GM12892 (cell line): ENCODE results near the gene DOK7.

ENCODE experiments used
- POLR2A ChIP-seq: IDR thresholded peaks from 2 replicates; pipeline ENCODE4 v1.6.1; 2011; ENCODE audit warnings: low read depth, low read length, control low read depth
- POLR2AphosphoS5 ChIP-seq: IDR thresholded peaks from 2 replicates; pipeline ENCODE4 v1.6.1; 2011; ENCODE audit warnings: low read depth, low read length, control low read depth
- TAF1 ChIP-seq: IDR thresholded peaks from 2 replicates; pipeline ENCODE4 v1.6.1; 2011; ENCODE audit warnings: low read depth, mild to moderate bottlenecking, control low read depth, low read length, borderline replicate concordance

GRCh38 chr4:3466691-3467600 is 3.8 kb downstream of the DOK7 start:
- TF ChIP-seq POLR2AphosphoS5: no peak
- TF ChIP-seq TAF1: no peak
- TF ChIP-seq POLR2A: no peak
